GM12865 (cell line): ENCODE measurements around the gene KIAA0513.

Experiments
- DNase-seq: peaks from one replicate; pipeline ENCODE4 v3.0.0; 2010; ENCODE audit warnings: low read depth
- H3K4me3 ChIP-seq: 2 replicates; pipeline ENCODE4 v1.5.1; 2011; ENCODE audit warnings: mild to moderate bottlenecking, low read depth, low read length, control low read depth
- CTCF ChIP-seq: IDR thresholded peaks from 2 replicates; pipeline ENCODE4 v1.5.1; 2011; ENCODE audit warnings: low read length, control low read depth, low read depth, inconsistent platforms; ENCODE audit not compliant: insufficient read depth; ENCODE audit errors: missing control alignments

KIAA0513 gene

GRCh38 chr16:85078226-85078625 is 50.6 kb downstream of the KIAA0513 start:
- H3K4me3 ChIP-seq: no peak overlapping the region
- TF ChIP-seq CTCF: no peak
- no peak for DNase-seq

DNA sequence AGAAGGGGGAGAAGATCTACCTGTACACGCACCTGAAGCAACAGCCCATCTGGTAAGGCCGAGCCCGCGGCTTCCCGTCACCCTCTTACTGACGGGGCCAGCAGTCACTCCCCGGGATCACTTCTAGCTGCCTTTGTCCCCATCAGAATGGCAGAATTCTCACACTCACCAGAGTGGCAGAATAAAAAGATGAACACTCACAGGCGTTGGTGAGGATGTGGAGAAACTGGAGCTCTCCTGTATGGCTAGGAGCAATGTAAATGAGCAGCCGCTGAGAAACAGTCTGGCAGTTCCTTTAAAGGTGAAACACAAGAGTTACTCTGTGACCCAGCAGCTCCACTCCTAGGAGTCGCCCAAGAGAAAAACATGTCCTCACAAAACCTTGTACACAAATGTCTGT is 51.4 kb downstream of the KIAA0513 start:
- DNase-seq: no peak
- H3K4me3 ChIP-seq: no peak overlapping the region
- no peak for TF ChIP-seq CTCF

DNA sequence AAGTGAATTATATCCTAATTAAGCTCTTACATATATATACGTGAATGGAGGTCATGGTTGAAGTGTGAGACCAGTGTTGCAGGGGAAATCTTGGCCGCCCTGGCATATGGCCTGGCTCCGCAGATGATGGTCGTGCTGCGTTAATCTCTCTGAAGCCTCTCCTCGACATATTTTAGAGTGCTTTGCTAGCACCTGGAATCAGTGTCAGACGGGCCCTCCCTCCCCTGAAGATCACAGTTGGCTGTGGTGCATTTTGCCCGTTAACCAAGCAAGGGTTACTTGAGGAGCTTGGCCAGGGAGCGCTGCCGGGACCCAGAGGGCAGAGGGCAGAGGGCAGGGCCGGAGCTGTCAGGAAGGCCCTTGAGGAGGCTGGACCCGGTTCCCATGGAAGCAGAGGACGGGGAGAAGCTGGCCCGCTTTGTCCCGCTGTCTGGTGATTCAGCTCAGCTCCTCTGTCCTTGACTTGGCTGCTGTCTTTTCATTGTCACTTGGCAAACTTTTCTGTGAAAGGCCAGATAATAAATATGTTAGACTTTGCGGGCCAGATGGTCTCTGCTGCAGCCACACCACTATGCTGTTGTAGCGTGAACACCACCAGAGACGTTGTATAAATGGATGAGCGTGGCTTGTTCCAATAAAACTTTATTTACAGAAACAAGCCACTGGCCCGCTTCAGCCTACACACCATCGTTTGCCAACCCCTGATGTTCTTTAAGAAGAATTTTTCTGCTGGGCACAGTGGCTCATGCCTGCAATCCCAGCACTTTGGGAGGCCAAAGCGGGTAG is 52.4 kb downstream of the KIAA0513 start:
- no peak for TF ChIP-seq CTCF
- no peak overlapping the region for H3K4me3 ChIP-seq
- DNase-seq: no peak

DNA sequence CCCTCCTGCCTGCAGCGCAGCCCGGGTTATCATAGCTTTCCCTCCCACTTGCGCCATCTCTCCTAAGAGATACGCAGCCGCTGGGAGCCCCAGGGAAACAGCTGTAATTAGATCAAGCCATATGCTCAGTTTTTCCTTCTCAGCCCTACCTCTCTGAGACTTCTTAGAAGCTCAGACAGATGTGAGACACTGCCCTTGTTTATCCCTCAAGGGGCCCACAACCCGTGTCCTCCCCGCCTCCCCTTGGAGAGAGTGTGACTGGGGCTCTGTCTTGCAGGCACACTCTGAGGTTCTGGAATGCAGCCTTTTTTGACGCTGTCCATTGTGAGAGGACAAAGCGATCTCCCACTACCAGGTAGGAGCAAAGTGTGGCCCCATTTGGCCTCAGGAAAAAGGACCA is 53.4 kb downstream of the KIAA0513 start:
- no peak overlapping the region for H3K4me3 ChIP-seq
- TF ChIP-seq CTCF: no peak
- DNase-seq: no peak

DNA sequence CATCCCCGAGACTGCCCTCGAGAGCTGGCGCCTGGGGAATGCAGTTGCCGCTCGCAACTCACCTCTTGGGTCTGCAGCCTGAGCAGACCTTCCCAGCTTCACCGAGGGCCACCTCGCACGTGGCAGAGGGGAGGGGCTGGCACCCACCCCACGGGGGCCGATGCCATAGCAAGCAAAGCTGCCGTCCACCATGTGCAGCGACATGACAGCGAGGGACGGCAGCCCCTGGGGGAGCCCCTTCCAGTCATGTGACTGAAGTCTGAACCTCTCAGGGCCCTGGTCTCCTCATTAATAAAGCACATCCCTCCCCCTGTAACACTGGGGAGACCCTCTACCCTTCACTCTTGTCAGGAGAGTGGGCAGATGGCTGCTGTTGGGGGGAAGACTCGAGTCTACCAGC is 54.2 kb downstream of the KIAA0513 start:
- DNase-seq: no peak
- no peak overlapping the region for H3K4me3 ChIP-seq

DNA sequence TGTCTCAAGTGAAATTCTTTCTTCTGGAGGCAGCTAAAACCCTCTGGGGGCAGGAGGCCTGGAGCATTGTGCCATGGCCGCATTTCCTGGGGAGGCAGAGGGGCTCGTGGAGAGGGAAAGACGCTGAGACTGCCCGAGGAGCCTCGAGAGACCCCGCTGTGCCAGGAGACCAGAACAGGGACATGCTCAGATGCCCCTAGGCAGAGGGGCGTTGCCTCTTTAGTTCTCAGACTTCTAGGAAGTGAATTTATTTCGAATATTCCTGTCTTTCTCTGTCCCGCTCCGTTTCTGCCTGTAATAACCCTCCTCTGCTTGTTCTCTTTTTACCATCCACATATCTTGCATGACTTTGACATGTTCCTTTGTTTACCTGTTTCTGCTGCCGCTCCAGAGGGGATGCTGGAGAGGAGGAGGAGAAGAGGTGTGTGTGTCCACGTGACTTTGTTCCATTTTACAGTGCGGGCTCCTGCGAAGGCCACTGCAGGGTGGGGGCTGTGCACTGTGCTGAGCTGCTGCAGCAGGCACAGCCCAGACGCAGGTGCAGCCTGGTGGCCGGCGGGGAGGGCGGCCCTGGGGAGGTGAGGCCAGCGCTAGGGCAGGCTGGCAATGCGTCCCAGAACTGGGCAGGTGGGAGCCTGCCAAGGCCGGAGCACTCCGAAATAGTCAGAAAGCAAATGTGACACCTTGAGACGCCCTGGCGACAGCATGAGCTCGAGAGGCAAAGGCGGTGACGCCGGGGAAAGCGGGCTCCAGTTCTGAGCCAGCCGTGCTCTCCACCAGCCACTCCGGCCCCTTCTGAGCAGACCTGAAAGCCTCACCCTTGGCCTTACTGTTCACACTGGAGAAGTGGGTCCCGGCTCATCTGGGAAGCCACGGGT is 54.8 kb downstream of the KIAA0513 start:
- no peak overlapping the region for H3K4me3 ChIP-seq
- peak; percentile 21 for DNase-seq

More for the DNA sequence above, 54.2 kb downstream of the KIAA0513 start:
- no peak for TF ChIP-seq CTCF

More for the DNA sequence above, 54.8 kb downstream of the KIAA0513 start:
- TF ChIP-seq CTCF: no peak
